ENCODE measurements around the gene LFNG. TPM values are rescaled to one million over a fixed set of nuclear protein-coding genes. Genes with fewer than 3 reads are reported as not detected.

The LFNG gene
- total RNA-seq, 1 donor from 2014 or later = 19.0 TPM

- H3K27ac Mint-ChIP-seq = no peak overlapping the region
- no peaks in the 10 kb centered on the region for H3K27me3 Mint-ChIP-seq (ENCODE audit: low read depth)
- TF ChIP-seq CTCF (IDR thresholded peaks at IDR 0.05; ENCODE audit: unreplicated experiment) = no peak
- peaks cover 19% of the 10 kb centered on the region for H3K36me3 Mint-ChIP-seq
- DNase-seq (ENCODE audit: low spot score in 2 of 2, unreplicated experiment in 2 of 2) = no peak
- H3K9me3 Mint-ChIP-seq = no peaks in the 10 kb centered on the region
- no peaks in the 10 kb centered on the region for H3K4me1 Mint-ChIP-seq
- H3K4me3 Mint-ChIP-seq = no peak overlapping the region
Measured at GRCh38 chr7:2575046-2575732, 55.6 kb downstream of the LFNG start.

- Mint-ChIP-seq H3K9me3 (no peaks in the 10 kb centered on the region), H3K4me1 (no peaks in the 10 kb centered on the region), H3K36me3 (peaks cover 22% of the 10 kb centered on the region), H3K27ac (peak overlapping the region; percentile 79), H3K4me3 (no peak overlapping the region), H3K27me3 (ENCODE audit: low read depth) (no peaks in the 10 kb centered on the region)
- no peak for TF ChIP-seq CTCF (IDR thresholded peaks at IDR 0.05; ENCODE audit: unreplicated experiment)
- DNase-seq (ENCODE audit: low spot score in 2 of 2, unreplicated experiment in 2 of 2) = no peak
Measured at GRCh38 chr7:2575733-2576340, 56.3 kb downstream of the LFNG start.

- no peak for DNase-seq (ENCODE audit: low spot score in 2 of 2, unreplicated experiment in 2 of 2)
- H3K4me3 Mint-ChIP-seq = no peak overlapping the region
- no peaks in the 10 kb centered on the region for H3K9me3 Mint-ChIP-seq
- no peak for TF ChIP-seq CTCF (IDR thresholded peaks at IDR 0.05; ENCODE audit: unreplicated experiment)
- H3K27ac Mint-ChIP-seq = no peak overlapping the region
- peaks cover 22% of the 10 kb centered on the region for H3K36me3 Mint-ChIP-seq
- H3K4me1 Mint-ChIP-seq = no peaks in the 10 kb centered on the region
- no peaks in the 10 kb centered on the region for H3K27me3 Mint-ChIP-seq (ENCODE audit: low read depth)
Measured at GRCh38 chr7:2576742-2577491, 57.3 kb downstream of the LFNG start.

Small RNA genes within 50 kb of the gene (microRNA-seq; reads per million reads assigned to microRNA genes)
- not detected for gene MIR4648

Other genes with a start within 250 kb of the LFNG start
- 35.3 to 42.6 TPM (median 41.2 TPM) in 3 replicates for gene SNX8, start 205.3 kb upstream of the LFNG start, total RNA-seq
- 198 to 200 TPM (median 199 TPM) in 3 replicates for gene EIF3B, start 164.9 kb upstream of the LFNG start, total RNA-seq
- 20.0 to 22.4 TPM (median 20.4 TPM) in 3 replicates for gene CHST12, start 116.2 kb upstream of the LFNG start, total RNA-seq
- not detected in 3 replicates for gene GRIFIN, start 43.4 kb upstream of the LFNG start, total RNA-seq
- 44.2 to 47.6 TPM (median 46.8 TPM) in 3 replicates for gene BRAT1, start 35.8 kb downstream of the LFNG start, total RNA-seq
- gene IQCE, start 39.2 kb downstream of the LFNG start, total RNA-seq = 26.6 to 29.6 TPM (median 26.6 TPM) in 3 replicates
- gene TTYH3, start 112.2 kb downstream of the LFNG start, total RNA-seq = 282 to 296 TPM (median 282 TPM) in 3 replicates
- gene AMZ1, start 168.4 kb downstream of the LFNG start, total RNA-seq = 0.05 to 0.49 TPM (median 0.13 TPM) in 3 replicates

Data from mesothelial cell of epicardium (in vitro differentiated cells).